Effector CD4-positive, alpha-beta T cell (primary cell): Measurements from ENCODE around the gene FAM107B.

Source experiments
- DNase-seq: peaks from one replicate; pipeline ENCODE4 v3.0.0-alpha.2; 2020

FAM107B gene

DNA sequence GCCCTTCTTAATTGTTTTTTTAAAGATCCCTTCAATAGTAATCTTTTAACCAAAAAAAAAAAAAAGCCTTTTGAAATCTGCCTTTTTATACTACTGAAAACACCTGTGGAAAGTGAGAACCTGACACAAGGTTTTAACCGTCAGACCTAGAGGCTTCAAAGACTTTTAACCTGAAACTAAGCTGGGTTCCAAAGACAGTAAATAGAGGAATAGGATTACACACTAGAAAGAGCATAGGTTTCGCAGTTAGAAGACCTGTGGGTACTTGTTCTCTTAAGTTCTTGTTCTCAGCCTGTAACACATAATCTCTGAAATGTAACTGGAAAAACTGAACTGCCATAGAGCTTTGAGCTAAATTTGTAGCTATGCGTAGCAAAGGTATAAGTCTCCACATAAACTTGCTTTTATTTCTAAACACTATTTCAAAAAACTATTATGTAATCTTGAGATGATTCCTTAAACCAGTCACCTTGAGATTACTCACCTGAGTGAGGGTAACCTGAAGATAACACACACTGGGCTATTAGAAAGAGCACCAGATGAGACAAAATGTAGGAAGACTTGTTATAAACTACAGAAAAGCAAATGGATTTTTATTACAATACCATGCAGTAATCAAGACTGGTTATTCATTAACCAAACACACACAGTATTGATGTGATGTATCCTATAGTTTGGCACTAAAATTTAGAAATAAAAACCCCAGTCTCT, 247.4 kb downstream of the FAM107B start:
- DNase-seq, result no peak

DNA sequence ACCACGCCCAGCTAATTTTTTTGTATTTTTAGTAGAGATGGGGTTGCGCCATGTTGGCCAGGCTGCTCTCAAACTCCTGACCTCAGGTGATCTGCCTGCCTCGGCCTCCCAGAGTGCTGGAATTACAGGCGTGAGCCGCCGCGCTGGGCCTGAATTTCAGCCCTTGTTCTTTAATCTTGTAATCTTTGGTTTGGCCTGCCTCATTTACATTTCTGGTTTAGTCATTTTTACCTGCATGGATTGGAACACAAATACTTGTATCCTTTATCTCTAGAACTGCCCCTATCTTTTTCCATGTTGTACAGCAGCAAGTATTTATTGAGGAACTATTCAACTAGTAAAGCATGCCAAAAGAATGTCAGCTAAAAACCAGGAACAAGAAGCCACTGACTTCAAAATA, 248.4 kb downstream of the FAM107B start:
- DNase-seq, result no peak

DNA sequence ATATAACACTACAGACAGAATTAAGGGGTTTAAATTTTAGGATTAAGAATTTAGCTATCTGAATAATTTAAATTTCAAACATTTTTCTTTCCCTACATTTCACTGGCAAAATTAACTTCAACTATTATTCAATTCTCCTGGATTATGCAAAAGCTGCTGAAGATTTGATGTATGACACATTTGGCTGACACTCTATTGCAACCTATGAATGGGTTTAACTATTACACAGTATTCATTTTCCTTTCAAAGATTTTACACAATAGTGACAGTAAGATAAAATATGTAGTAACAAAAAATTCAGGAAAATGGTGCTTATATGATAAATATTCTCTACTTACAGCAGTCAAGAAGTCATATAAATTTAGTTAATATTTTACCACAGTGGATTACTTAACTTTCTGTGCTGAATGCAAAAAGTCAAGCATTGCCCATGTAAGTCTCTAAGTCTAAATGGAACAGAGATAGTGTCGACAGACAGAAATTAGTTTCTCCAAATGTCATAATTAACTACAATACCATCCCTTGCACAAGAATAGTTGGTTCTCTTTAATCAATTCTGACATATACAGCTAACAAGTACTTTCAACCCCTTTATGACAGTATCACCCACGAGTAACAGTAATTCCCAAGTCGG, 249.9 kb downstream of the FAM107B start:
- no peak for DNase-seq

DNA sequence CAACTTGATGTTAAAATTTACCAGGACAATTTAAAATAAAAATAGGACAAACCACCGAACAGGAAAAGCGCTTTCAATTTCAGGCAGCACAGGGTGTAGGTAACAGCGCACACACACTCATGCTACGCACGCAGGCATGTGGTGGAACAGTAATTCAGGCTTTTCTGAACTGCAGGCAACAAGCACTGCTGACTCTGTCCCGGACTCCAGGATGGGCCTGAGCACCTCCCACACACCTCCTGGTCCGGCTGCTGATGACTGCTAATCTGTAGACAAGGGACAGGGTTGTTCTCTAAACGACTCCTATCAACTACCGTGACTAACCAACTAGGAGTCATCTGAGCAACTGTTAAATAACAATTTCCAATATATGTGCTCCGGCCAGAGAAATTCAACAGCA, 251.4 kb downstream of the FAM107B start:
- DNase-seq, result no peak

DNA sequence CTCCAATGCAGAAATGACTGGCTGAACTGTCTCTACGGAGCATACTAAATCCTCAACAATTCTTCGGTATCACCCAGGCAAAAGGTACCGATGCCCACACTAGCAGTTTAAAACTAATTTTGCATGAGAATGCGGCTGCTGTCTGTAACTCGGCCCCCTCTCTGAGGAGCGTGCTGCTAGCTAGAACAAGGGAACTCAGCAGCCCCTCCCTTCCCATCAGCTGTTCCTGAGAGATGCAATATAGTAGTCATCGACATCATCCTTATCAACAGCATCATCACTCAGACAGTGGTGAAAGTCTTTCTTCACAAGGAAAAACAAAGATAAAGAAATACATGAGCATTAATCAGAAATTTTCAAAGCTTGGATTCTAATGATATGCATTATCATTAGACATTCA, 254.9 kb downstream of the FAM107B start:
- no peak for DNase-seq

DNA sequence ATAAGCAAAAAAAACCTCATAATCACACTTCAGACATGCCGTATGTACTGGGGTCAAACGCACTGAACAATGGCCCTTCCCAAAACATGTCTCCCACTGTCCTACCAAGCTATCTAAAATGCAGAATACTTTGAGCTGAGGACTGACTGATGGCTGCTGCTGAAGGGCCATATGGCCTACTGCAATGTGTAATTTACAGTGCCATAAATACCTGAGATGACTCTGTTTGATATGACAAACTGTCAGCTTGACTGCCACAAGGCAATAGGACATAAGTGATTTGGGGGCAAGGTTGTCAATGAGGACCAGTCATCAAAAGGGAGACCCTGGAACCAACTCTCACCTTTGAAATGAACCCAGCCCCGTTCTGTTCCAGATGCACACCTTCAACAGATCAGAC, 256.5 kb downstream of the FAM107B start:
- no peak for DNase-seq

DNA sequence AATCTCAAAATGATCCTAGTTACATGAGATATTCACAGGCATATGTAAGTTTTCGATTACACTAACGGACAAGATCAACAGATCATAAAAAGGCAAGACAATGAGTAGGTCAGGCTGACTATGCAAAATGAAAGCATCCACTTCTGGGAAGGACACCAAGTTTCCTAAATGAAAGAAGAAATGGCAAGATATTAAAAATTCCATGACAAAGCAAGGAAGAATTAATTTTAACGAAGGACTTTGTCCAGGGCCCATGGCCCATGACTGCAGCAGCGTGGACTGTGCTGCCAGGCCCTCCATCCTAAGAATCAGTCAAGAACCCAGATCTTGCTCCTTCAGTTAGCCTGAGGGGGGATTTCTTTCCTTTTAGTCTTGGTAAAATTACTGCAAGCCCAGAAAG, 261.6 kb downstream of the FAM107B start:
- no peak for DNase-seq

DNA sequence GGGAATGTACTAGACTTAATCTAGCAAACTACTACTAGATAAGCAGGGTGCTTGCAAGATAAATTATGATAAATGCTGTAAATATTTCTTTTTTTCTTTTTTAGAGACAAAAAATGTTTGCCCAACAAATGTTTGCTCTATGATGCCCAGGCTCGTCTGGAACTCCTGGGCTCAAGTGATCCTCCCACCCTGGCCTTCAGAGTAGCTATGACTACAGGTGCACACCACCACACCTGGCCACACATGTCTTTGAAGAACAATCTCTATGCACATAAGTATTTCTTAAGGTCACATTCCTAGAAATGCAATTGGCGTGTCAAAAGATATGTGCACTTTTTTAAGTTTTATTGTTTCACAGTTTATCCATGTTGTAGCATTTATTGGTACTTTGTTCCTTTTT, 264.4 kb downstream of the FAM107B start:
- no peak for DNase-seq

DNA sequence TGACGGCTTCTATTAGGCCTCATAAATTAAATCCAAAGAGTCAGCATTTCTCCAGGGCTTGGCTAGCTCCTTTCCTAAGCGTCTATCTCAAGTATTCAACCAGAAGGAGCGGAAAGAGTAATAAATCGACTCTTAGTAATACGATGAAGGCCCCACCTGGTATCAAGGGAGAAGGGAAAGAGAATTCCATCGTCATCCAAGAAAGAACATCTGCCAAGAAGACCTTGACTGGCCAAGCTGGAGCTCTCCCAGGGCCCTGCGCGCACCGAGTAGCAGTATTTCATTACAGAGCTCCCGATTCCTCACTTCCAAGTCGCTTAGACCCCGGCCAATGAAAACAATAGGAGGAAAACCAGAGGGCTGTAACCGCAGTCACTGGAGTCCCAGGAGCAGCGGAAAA, 266.0 kb downstream of the FAM107B start:
- no peak for DNase-seq

DNA sequence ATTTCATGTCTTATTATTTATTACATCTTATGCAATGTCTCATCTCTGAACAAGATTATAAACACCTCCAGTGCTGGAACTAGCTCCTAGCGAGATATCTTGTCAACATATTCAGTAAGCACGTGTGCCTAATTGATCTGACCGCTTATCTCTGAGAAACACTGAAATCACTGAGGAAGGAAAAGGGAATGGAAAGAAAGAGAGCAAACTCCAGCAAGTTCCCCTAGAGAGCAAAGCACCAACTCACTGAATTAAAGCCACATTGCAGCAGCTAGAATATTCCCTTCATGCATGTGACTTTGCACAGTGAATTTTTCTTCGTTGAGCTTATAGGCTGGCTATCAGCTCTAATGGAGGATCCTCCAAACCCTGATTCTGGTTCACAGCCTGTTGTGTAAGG, 266.9 kb downstream of the FAM107B start:
- DNase-seq, result no peak

DNA sequence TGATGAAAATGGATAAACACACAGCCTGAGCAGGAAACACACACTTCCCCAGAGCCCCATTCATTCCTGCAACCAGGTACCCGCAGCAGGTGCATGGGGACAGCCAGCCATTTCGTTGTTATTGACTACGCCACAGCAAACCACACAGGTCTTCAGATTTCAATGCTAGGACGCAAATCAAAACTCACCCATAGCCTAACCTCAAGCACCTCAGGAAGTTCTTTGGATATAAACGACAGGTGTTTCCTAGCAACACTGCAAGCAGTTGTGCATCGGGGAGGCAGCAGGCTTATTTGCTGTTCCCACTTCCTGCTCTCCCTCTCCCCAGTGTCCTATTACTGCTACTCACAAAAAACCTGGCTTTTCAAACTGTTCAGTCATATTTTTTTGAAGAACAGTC, 267.5 kb downstream of the FAM107B start:
- peak; percentile 37 for DNase-seq

DNA sequence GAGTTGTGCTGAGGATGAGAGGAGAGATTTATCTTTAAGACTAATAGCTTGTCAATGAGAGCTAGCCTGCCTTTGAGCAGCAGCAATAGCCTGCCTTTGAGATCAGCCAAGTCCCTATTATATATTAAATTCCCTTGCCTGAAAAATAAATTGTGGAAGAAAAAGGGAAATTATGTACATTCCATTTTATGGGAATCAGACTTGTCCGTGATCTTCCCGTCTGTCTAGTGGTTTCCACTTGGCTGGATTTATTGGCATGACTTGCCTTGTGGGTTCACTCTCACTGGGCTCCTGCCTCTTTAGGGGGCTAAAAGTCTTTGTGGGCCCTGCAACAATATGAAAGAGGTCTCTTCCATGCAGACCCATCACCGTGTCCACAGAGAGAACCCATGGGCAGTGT, 272.3 kb downstream of the FAM107B start:
- DNase-seq, result no peak

DNA sequence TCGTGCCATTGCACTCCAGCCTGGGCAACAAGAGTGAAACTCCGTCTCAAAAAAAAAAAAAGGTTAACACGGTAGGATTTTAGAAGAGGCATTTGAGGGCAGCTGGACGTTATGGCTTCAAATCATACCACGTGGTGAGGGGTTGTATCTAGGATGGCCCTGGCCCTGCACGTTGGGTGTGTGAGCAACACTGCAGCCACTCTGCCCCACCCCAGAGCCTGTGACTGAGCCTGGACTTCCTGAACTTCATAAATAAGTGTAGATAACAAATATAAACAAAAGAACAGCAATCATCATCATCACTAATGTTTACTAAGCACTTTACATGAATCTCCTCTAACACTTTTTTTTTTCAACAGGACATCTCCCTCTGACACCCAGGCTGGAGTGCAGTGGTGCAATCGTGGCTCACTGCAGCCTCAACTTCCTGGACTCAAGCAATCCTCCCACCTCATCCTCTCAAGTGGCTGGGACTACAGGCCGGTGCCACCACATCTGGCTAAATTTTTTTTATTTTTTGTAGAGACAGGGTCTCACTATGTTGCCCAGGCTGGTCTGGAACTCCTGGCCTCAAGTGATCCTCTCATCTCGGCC, 274.4 kb downstream of the FAM107B start:
- no peak for DNase-seq

DNA sequence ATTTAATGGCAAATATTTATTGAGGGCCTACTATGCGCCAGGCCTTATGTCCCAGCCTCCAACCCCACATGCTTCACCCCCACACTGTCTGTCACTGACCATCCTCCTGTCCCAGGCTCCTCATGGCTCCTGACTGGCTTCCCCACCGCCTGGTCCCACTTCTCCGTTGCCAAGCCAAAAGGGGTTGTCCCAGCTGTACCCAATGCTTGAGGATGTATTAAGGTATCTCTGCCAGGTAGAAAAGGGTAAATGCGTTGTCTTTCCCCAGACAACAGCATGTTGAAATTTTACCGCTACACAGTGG, 275.1 kb downstream of the FAM107B start:
- no peak for DNase-seq

DNA sequence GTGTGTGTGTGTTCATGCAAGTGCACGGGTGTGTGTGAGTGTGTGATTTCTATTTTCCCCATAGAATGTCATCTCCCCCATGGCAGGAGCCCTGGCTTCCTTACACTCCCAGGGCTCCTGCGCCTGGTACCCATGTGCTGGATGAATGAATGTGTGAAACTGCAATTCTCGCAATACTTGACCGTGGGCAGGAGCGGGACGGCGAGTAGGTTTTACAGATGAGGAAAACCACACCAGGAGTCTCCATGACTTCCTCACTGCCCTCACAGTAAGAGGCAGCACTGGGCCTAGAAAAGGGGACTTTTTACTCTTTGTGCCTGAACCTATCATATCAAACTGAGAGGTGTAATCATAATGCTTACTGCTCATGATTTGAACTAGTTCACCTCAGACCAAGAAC, 276.4 kb downstream of the FAM107B start:
- no peak for DNase-seq

DNA sequence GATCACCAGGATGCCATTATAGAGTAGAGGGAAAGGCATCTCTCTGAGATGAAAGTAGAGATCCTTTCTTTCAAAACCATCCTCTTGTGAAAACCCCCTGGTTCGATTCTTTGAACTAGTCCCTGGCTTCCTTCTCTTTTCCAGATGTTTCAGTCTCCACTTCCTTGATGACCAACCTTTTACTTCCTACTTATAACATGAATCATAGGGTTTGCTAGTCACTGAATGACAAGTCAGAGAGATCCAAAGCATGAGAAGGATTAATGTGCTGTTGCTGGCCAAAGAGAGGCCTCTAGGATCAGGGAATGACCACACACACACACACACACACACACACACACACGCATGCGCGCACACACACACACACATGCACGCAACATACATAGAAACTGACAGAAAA, 282.9 kb downstream of the FAM107B start:
- no peak for DNase-seq

DNA sequence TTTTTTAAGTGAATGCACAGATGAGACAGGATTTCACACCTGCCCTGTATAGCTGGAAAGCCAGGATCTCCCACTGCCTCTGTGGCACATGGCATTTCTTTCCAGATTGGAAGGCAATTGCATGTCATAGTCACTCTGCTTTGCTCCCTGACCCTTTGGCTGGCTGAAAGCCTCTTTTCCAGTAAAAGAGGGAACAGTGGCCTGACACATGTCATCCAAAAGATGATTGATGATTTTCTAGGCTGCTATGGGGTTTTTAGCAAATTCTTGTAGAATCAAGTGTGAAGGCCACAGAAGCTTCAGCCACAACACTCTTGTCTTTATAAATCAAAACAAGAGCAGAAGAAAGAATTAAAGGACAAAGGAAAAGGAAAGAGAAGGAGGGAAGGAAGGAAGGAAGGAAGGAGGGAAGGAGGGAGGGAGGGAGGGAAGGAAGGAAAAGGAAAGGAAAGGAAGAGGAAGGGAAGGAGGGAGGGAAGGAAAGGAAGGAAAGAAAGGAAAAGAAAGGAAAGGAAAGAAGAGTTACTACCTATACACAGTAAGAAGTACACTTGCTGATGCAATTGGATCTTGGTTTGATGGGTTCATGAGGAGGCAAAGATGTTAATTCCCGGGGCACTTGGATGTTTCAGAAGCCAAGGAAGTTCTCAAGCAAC, 285.0 kb downstream of the FAM107B start:
- no peak for DNase-seq

DNA sequence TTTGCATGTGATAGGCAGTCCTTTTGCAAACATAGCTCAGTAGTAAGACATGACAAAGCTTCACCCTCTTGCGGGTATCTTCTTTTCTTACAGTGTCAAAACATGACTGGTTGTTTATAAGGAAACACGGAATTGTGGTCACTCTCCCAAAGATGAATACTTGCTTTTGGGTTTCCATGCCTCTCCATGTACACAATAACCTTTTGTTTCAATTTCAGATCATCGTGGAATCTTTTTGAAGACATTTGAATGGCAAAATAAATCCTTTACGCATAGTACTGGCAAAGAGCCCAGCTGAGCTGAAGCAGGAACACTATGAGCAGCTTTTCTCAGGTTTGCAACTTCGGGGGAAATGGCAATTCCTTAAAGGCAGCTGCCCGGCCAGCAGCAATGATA, 287.2 kb downstream of the FAM107B start:
- DNase-seq, result no peak

DNA sequence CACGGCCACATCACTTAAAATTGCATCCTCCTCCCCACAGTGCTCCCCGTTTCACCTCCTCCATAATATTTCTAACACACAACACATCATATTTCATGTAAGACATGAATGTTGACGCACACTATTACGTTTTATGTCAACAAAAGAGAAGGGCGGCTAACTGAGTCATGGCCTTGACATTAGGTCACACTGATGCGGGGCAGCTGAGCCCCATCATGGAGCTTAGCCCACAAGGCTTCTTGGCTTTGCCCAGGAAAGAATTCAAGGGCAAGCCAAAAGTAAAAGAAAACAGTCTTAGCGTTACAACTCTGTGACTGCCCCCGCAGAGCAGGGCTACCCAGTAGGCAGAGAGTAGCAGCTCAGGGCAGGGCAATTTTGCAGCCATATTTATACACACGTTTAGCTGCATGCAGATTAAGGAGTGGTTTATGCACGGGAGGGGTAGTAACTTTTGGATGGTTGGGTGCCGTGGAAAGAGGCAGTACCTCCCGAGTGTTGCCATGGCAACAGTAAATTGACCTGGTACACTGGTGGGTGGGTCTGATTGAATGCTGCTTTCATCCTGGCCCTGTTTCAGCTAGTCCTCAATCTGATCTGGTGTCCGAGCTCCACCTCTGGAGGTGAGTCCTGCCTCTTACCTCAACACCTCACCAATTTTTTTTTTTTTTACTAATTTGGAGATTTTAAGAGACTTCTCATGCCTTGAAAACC, 287.8 kb downstream of the FAM107B start:
- no peak for DNase-seq

DNA sequence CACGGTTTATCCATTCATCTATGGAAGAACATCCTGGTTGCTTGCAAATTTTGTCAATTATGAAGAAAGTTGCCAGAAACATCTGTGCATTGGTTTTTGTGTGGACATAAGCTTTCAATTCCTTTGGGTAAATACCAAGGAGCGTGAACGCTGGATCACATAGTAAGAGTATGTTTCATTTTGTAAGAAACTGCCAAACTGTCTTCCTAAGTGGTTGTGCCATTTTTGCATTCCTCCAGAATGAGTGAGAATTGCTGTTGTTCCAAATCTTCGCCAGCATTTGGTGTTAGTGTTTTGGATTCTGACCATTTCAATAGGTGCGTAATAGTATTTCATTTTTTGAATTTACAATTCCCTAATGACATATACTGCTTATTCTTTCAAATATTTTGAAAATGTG, 288.7 kb downstream of the FAM107B start:
- no peak for DNase-seq

DNA sequence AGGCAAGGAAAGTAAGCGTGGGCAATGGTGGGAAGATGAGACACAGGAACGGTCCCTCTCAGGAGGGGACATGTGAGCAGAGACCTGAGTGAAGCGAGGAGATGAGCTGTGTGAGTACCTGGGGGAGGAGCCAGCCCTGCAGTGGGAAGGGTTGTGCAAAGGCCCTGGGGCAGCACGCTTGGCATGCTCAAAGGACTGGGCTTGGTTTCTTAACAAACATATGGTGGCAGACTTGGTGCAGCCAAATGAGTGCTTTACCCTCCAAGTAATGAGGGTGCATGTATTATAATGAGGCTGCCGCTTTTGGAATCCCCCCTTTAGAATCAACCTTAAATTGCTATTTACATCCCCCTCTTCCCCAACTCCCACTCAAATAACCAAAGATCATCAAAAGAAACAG, 291.3 kb downstream of the FAM107B start:
- no peak for DNase-seq

DNA sequence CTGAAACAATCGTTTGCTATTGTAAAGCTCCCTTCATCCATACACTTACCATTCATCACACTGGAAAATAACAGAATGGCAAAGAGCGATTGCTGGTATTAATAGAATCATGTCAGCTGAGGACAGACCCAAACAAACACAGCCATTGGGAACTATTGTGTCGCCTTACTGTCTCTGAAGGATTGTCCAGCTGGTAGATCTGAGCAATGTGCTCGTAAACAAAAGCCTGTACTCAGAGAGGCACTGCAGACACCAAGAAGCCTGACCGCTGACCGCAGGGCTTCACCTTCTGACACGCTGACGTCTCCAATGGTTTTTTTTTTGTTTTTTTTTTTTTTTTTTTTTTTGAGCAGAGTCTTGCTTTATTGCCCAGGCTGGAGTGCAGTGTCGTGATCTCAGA, 292.9 kb downstream of the FAM107B start:
- DNase-seq, result no peak

DNA sequence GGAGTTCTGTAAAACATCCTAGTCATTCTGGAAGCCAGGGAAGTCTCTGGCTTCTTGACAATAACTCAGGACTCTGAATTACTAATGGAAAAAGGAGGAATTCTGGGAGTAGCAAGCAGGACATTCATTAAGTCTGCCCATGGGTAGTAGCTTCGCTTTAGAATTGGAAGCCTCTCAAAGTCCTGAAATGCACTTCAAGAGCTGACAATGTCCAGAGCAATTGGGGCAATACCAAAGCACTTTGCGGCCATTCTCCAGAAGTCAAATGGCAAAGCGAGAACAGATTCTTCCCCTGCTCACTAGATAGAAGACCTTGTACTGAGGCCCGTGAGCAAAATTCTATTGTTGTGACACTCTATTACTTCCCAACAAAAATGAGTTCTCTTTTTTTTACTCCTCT, 293.7 kb downstream of the FAM107B start:
- no peak for DNase-seq

DNA sequence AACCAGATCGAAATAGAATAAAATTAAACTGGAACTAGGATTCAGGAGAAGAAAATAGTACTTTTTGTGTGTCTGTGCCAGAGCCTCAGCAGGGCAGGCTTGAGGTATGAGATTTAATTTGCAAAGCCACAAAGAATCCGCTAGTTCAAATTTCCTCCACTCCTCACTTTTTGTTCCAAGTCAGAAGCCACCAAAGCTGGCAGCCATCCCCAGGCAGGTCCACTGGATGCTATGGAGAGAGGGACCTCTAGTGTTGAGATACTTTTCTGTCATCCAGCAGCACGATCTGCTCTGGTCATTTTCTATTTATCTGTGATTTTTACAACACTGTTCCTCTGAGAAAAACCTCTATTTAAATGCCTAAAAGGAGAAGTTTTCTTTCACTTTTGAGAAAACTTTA, 296.1 kb downstream of the FAM107B start:
- DNase-seq, result no peak
